Activated B cell treated with CpG ODN at 0.5 μM for 24 hours (primary cell): ENCODE measurements around the gene RAPH1. TPM values are rescaled to one million over a fixed set of nuclear protein-coding genes. Genes with fewer than 3 reads are reported as not detected.

Experiments
- ATAC-seq: fragments of 200-7000 bp; cut with Tn5 transposase; one replicate; pipeline ENCODE4 v1.10.0; 2021; ENCODE audit warnings: low read depth, mild to moderate bottlenecking, moderate library complexity
- CTCF ChIA-PET: fragments of 350-600 bp; sonication (Branson Sonifier 250); formaldehyde crosslinking; loops from one replicate; lab custom pipeline; 2021; ENCODE audit warnings: antibody characterized with exemption; lab: Charles Lee
- POLR2A ChIA-PET: fragments of 350-600 bp; sonication (Branson Sonifier 250); formaldehyde crosslinking; loops from one replicate; lab custom pipeline; 2021; ENCODE audit warnings: antibody characterized with exemption; lab: Charles Lee
- DNase-seq: peaks from one replicate; pipeline ENCODE4 v3.0.0; 2022
- H3K27ac Mint-ChIP-seq: one replicate; pipeline ENCODE4 v1.8.0; 2020; ENCODE audit warnings: mixed read lengths
- H3K27me3 Mint-ChIP-seq: one replicate; pipeline ENCODE4 v1.8.0; 2021; ENCODE audit warnings: mixed read lengths
- H3K36me3 Mint-ChIP-seq: one replicate; pipeline ENCODE4 v1.8.0; 2021; ENCODE audit warnings: low read depth, mixed read lengths
- H3K4me1 Mint-ChIP-seq: one replicate; pipeline ENCODE4 v1.8.0; 2021; ENCODE audit warnings: mixed read lengths
- H3K4me3 Mint-ChIP-seq: one replicate; pipeline ENCODE4 v1.8.0; 2020; ENCODE audit warnings: mild to moderate bottlenecking, mixed read lengths
- H3K9me3 Mint-ChIP-seq: one replicate; pipeline ENCODE4 v1.8.0; 2020; ENCODE audit warnings: mixed read lengths
- intact Hi-C: fragments of 100-400 bp; cut with micrococcal nuclease; formaldehyde crosslinking; loops from one replicate; pipeline ENCODE4 v1.15.1; 2024
- total RNA-seq: library from RNA; stranded (reverse); gene quantifications from 2 replicates; pipeline ENCODE4 v1.2.3, GENCODE V29; 2022
- TF ChIP-seq, protein P1 (sequence below): fragments of 200-600 bp; IDR thresholded peaks from one replicate; pipeline ENCODE4 v1.8.0; 2022; ENCODE audit warnings: antibody characterized with exemption, mild to moderate bottlenecking

The RAPH1 gene
- total RNA-seq, 1 donor from 2014 or later: 0.11 TPM

DNA sequence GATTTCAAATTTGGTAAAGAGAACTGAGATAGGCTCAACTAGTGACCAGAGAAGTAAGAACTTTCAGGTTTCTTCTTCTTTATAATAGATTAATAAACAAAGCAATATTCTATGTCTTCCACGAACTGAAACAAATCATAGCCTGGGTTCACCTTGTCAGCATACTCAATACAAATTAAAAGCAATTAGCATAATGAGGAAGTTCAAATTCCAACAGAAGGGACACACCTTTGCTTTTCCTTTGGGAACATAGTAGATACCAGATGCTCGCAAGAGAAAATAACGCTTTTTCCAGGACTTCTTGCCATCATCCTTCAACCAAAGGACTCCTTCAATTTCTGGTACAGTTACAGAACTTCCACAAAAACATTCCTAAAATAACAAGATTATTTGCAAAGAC is 79.9 kb downstream of the RAPH1 start:
- ATAC-seq (no peak), DNase-seq (no peak)
- CTCF ChIA-PET: interaction anchor here (1.2 kb wide), 2 partner anchors 11 to 885 kb away, joined by 3 to 4 read pairs; no protein-coding TSS in a partner anchor
- Mint-ChIP-seq H3K27me3 (peaks cover 4% of the 10 kb centered on the region), H3K9me3 (no peaks in the 10 kb centered on the region), H3K4me1 (no peaks in the 10 kb centered on the region), H3K36me3 (no peaks in the 10 kb centered on the region), H3K27ac (no peak overlapping the region), H3K4me3 (no peak overlapping the region)
- POLR2A ChIA-PET: interaction anchor here (0.5 kb wide), 1 partner anchor 36 kb away, joined by 3 read pairs; no protein-coding TSS in a partner anchor
- TF ChIP-seq, protein P1, sequence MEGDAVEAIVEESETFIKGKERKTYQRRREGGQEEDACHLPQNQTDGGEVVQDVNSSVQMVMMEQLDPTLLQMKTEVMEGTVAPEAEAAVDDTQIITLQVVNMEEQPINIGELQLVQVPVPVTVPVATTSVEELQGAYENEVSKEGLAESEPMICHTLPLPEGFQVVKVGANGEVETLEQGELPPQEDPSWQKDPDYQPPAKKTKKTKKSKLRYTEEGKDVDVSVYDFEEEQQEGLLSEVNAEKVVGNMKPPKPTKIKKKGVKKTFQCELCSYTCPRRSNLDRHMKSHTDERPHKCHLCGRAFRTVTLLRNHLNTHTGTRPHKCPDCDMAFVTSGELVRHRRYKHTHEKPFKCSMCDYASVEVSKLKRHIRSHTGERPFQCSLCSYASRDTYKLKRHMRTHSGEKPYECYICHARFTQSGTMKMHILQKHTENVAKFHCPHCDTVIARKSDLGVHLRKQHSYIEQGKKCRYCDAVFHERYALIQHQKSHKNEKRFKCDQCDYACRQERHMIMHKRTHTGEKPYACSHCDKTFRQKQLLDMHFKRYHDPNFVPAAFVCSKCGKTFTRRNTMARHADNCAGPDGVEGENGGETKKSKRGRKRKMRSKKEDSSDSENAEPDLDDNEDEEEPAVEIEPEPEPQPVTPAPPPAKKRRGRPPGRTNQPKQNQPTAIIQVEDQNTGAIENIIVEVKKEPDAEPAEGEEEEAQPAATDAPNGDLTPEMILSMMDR: no peak
- intact Hi-C loops: no loop called here

DNA sequence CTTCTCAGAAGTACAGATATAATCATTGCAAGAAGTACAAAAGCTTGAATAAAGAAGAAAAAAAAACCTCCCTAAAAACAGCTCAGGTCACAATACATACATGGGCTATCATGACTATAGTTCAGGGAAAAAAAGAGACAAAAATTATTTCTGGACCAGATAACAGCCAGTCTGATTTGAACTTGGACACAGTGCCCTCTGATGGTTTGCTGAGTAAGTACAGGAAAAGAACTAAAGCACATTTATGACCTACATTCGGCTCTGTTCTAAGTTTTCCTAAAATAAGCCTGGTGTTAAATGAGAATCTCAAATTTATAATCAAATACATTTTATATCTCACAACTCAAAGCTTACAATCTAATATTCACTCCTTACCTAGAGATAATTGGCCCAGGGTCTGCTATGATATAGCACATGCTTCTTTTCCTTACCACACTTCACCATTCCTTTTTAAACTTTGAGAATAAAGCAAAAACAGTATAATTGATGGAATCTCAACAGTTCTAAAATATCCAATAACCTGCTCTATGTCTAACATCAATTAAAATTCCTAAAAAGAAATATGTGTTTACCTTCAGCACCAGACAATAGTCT is 81.1 kb downstream of the RAPH1 start:
- DNase-seq: no peak
- Mint-ChIP-seq H3K9me3 (no peaks in the 10 kb centered on the region), H3K27ac (no peak overlapping the region), H3K36me3 (no peaks in the 10 kb centered on the region), H3K4me3 (no peak overlapping the region), H3K4me1 (no peaks in the 10 kb centered on the region), H3K27me3 (peaks cover 4% of the 10 kb centered on the region)
- intact Hi-C loops: loop anchor here (1.0 kb wide), 4 partner anchors 229 to 880 kb away; no protein-coding TSS in a partner anchor
- TF ChIP-seq, protein P1: peak; percentile 72
- ChIA-PET CTCF (interaction anchor here (1.0 to 1.4 kb wide), 4 partner anchors 12 to 884 kb away, joined by 3 to 5 read pairs (median 4); no protein-coding TSS in a partner anchor), POLR2A (no interaction called here)
- peak; percentile 28 for ATAC-seq

DNA sequence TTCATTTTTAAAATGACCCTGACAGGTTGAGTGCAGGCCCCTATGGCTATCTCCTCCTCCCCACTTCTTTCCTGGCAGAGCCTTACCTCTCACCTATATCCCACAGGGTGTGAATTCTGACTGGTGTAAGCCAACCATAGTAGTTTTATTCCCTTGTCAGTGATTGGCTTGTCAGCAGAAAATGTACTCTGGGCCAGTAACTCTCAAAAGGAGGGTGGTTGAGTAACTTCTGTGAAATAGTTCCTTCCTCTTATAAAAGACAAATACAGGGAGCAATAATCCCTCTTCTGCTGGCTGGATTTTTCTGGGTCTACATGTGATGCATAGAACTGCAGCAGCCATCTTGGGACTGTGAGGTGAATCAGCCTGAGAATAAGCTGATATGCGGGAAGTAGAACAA is 83.4 kb downstream of the RAPH1 start:
- ATAC-seq (no peak), DNase-seq (no peak)
- H3K27me3 Mint-ChIP-seq: peaks cover 4% of the 10 kb centered on the region
- POLR2A ChIA-PET: interaction anchor here (0.5 kb wide), 1 partner anchor 877 kb away, joined by 7 read pairs; no protein-coding TSS in a partner anchor
- no peak overlapping the region for H3K27ac Mint-ChIP-seq
- no peaks in the 10 kb centered on the region for H3K36me3 Mint-ChIP-seq
- no peaks in the 10 kb centered on the region for H3K9me3 Mint-ChIP-seq
- intact Hi-C loops: no loop called here
- TF ChIP-seq, protein P1: no peak
- H3K4me1 Mint-ChIP-seq: no peaks in the 10 kb centered on the region
- CTCF ChIA-PET: interaction anchor here (1.7 kb wide), 1 partner anchor 226 kb away, joined by 5 read pairs; no protein-coding TSS in a partner anchor
- H3K4me3 Mint-ChIP-seq: no peak overlapping the region

DNA sequence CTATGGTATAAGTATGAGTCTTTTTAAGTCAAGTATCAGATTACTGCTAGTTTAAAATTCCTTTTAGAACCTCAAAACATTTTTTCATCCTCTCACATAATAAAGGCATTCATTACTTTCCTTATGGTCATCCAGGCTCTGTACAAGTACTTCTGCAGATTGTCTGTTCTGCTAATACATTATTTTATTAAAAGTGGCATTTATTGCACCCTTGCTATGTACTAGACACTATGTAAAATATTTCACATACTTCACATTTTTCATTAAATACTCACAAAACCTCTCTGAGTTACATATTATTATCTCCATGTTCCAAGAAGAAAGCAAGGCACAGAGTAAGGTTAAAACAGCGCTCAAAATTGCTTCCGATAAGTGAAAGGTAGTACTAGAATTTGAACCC is 84.1 kb downstream of the RAPH1 start:
- intact Hi-C loops: no loop called here
- TF ChIP-seq, protein P1: no peak
- Mint-ChIP-seq H3K4me1 (no peaks in the 10 kb centered on the region), H3K9me3 (no peaks in the 10 kb centered on the region), H3K27me3 (peaks cover 4% of the 10 kb centered on the region), H3K27ac (no peak overlapping the region), H3K36me3 (no peaks in the 10 kb centered on the region), H3K4me3 (no peak overlapping the region)
- ChIA-PET POLR2A (no interaction called here), CTCF (interaction anchor here (1.7 kb wide), 1 partner anchor 226 kb away, joined by 5 read pairs; no protein-coding TSS in a partner anchor)
- DNase-seq: no peak
- ATAC-seq: no peak

DNA sequence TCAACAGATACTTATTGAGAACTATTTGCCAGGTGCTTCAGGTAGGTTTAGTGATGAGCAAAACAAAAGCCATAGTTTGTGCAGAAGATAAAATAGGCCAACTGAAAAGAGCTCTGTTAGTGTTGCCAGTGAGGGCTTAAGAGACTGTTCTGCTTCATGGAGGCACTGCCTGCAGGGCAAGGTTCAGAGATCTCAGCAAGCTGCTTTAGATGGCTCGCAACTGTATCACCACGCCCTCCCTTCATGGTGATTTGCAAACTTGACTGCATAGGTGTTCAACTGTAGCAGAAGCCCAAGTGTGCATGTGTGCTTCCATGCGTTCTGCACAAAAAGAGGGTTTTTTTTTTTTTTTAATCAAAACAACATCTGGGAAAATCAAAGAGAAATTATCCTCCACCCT is 84.5 kb downstream of the RAPH1 start:
- Mint-ChIP-seq H3K4me1 (no peaks in the 10 kb centered on the region), H3K27ac (no peak overlapping the region), H3K27me3 (peaks cover 4% of the 10 kb centered on the region), H3K9me3 (no peaks in the 10 kb centered on the region), H3K36me3 (no peaks in the 10 kb centered on the region), H3K4me3 (no peak overlapping the region)
- DNase-seq: no peak
- TF ChIP-seq, protein P1: no peak
- POLR2A ChIA-PET: interaction anchor here (0.5 kb wide), 1 partner anchor 233 kb away, joined by 3 read pairs; no protein-coding TSS in a partner anchor
- ATAC-seq: no peak
- CTCF ChIA-PET: no interaction called here
- intact Hi-C loops: no loop called here
